Neural cell (in vitro differentiated cells): ENCODE measurements around the gene UBE2I. TPM values are rescaled to one million over a fixed set of nuclear protein-coding genes. Genes with fewer than 3 reads are reported as not detected.

Experiments
- H2AFZ ChIP-seq: fragments of 200-600, 300-800 bp; sonication (generic), shearing (Covaris generic); 2 replicates; pipeline ENCODE4 v1.6.0; 2014; ENCODE audit warnings: low read depth, mild to moderate bottlenecking, antibody characterized with exemption, low read length, moderate library complexity
- H3F3A ChIP-seq: fragments of 200-600 bp; shearing (Covaris generic); 2 replicates; pipeline ENCODE4 v1.6.1; 2016; ENCODE audit warnings: mild to moderate bottlenecking, moderate library complexity, mixed read lengths, antibody characterized with exemption, low read length; ENCODE audit not compliant: insufficient read depth, poor library complexity, severe bottlenecking
- H3K27ac ChIP-seq: fragments of 200-600, 300-800 bp; sonication (generic), shearing (Covaris generic); 2 replicates; pipeline ENCODE4 v1.5.1; 2014; ENCODE audit warnings: mild to moderate bottlenecking, low read length, moderate library complexity
- H3K27me3 ChIP-seq: fragments of 300-800, 200-600 bp; sonication (generic), shearing (Covaris generic); 2 replicates; pipeline ENCODE4 v1.6.0; 2014; ENCODE audit warnings: mild to moderate bottlenecking, low read depth, low read length, moderate library complexity; ENCODE audit not compliant: insufficient read depth
- H3K36me3 ChIP-seq: fragments of 300-800, 200-600 bp; sonication (generic), shearing (Covaris generic); 2 replicates; pipeline ENCODE4 v1.5.1; 2014; ENCODE audit warnings: mild to moderate bottlenecking, antibody characterized with exemption, low read length, moderate library complexity; ENCODE audit not compliant: insufficient read depth
- H3K4me2 ChIP-seq: fragments of 300-800, 200-600 bp; sonication (generic), shearing (Covaris generic); 2 replicates; pipeline ENCODE4 v1.6.0; 2014; ENCODE audit warnings: mild to moderate bottlenecking, low read length
- H3K4me3 ChIP-seq: fragments of 300-800, 200-600 bp; sonication (generic), shearing (Covaris generic); 2 replicates; pipeline ENCODE4 v1.5.1; 2014; ENCODE audit warnings: mild to moderate bottlenecking, low read length, moderate library complexity
- H3K79me2 ChIP-seq: fragments of 200-600 bp; shearing (Covaris generic); replicated peaks from 2 replicates; pipeline ENCODE4 v1.6.0; 2014; ENCODE audit warnings: mild to moderate bottlenecking, low read length, moderate library complexity; ENCODE audit not compliant: insufficient read depth
- H3K9ac ChIP-seq: fragments of 300-800, 200-600 bp; sonication (generic), shearing (Covaris generic); 2 replicates; pipeline ENCODE4 v1.6.1; 2016; ENCODE audit warnings: mild to moderate bottlenecking, low read length, mixed read lengths
- H3K9me2 ChIP-seq: fragments of 200-600 bp; shearing (Covaris generic); 2 replicates; pipeline ENCODE4 v1.6.1; 2016; ENCODE audit warnings: mild to moderate bottlenecking, low read length, mixed read lengths; ENCODE audit not compliant: insufficient read depth
- H3K9me3 ChIP-seq: fragments of 200-600, 300-800 bp; sonication (generic), shearing (Covaris generic); 2 replicates; pipeline ENCODE4 v1.6.1; 2016; ENCODE audit warnings: mild to moderate bottlenecking, mixed run types, low read length, moderate library complexity, mixed read lengths
- H4K20me1 ChIP-seq: fragments of 200-600 bp; shearing (Covaris generic); 2 replicates; pipeline ENCODE4 v1.6.1; 2016; ENCODE audit warnings: mild to moderate bottlenecking, mixed run types; ENCODE audit not compliant: insufficient read depth
- EP300 ChIP-seq: fragments of 450-650 bp; conservative IDR thresholded peaks from 2 replicates; pipeline ENCODE4 v1.6.1; 2014; ENCODE audit warnings: antibody characterized with exemption, mild to moderate bottlenecking, moderate library complexity; ENCODE audit not compliant: poor library complexity, severe bottlenecking
- EZH2 ChIP-seq: fragments of 200-600, 300-800 bp; shearing (Covaris generic), sonication (generic); IDR thresholded peaks from 2 replicates; pipeline ENCODE4 v1.6.1; 2014; ENCODE audit warnings: antibody characterized with exemption, low read length, borderline replicate concordance, mild to moderate bottlenecking; ENCODE audit not compliant: insufficient read depth, poor library complexity, severe bottlenecking
- MXI1 ChIP-seq: fragments of 450-650 bp; conservative IDR thresholded peaks from 2 replicates; pipeline ENCODE4 v1.6.1; 2014; ENCODE audit warnings: antibody characterized with exemption, mild to moderate bottlenecking; ENCODE audit not compliant: poor library complexity, severe bottlenecking
- POLR2AphosphoS5 ChIP-seq: IDR thresholded peaks from 2 replicates; pipeline ENCODE4 v1.6.1; 2012
- RAD21 ChIP-seq: fragments of 450-650 bp; conservative IDR thresholded peaks from 2 replicates; pipeline ENCODE4 v1.6.1; 2014; ENCODE audit warnings: antibody characterized with exemption, mild to moderate bottlenecking, moderate library complexity
- SMC3 ChIP-seq: fragments of 450-650 bp; conservative IDR thresholded peaks from 2 replicates; pipeline ENCODE4 v1.6.1; 2014; ENCODE audit warnings: antibody characterized with exemption, mild to moderate bottlenecking, moderate library complexity; ENCODE audit not compliant: poor library complexity
- TAF1 ChIP-seq: IDR thresholded peaks from 2 replicates; pipeline ENCODE4 v1.6.1; 2012; ENCODE audit warnings: low read depth
- polyA plus RNA-seq: library from polyadenylated mRNA; depleted of rRNA; stranded (reverse); fragments of >200 nt; gene quantifications from 2 replicates; pipeline ENCODE4 v1.2.3, GENCODE V29; 2014
- TF ChIP-seq, protein P1 (sequence below): fragments of 450-650 bp; IDR thresholded peaks from 2 replicates; pipeline ENCODE4 v1.5.1; 2014; ENCODE audit warnings: antibody characterized with exemption, mild to moderate bottlenecking, moderate library complexity; ENCODE audit not compliant: poor library complexity, severe bottlenecking
- TF ChIP-seq, protein P2 (sequence below): IDR thresholded peaks from 2 replicates; pipeline ENCODE4 v1.6.1; 2012; ENCODE audit warnings: borderline replicate concordance

The UBE2I gene
- polyA plus RNA-seq, 1 donor from 2014 or later = 111 TPM

DNA sequence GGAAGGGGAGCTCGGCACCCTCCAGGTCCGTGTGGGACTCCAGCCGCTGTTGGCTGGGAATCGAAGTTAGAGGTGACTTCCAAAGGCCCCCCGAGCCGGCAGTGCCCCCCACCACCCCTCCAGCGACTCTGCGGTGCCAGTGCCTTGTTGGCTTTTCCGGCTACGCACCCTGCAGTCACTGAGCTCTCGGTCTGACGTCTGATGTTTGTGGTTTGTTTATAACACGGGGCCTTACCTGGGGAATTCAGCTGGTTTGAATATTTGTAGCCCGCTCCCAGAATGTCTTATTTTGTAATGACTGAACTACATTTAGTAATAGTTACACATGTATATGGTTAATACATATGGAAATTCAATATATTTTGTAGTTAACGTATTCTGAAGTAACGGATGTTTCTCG is 17.0 kb downstream of the UBE2I start:
- Histone ChIP-seq H3K9me3 (no peaks in the 10 kb centered on the region), H3K79me2 (no peaks in the 10 kb centered on the region), H3K27ac (no peak overlapping the region), H2AFZ (no peak overlapping the region), H3K9me2 (no peaks in the 10 kb centered on the region), H3K9ac (no peak overlapping the region), H3K36me3 (no peaks in the 10 kb centered on the region), H3K27me3 (peaks cover 3% of the 10 kb centered on the region), H3F3A (no peaks in the 10 kb centered on the region), H3K4me2 (no peak overlapping the region), H3K4me3 (no peak overlapping the region), H4K20me1 (no peaks in the 10 kb centered on the region)
- TF ChIP-seq, protein P1, sequence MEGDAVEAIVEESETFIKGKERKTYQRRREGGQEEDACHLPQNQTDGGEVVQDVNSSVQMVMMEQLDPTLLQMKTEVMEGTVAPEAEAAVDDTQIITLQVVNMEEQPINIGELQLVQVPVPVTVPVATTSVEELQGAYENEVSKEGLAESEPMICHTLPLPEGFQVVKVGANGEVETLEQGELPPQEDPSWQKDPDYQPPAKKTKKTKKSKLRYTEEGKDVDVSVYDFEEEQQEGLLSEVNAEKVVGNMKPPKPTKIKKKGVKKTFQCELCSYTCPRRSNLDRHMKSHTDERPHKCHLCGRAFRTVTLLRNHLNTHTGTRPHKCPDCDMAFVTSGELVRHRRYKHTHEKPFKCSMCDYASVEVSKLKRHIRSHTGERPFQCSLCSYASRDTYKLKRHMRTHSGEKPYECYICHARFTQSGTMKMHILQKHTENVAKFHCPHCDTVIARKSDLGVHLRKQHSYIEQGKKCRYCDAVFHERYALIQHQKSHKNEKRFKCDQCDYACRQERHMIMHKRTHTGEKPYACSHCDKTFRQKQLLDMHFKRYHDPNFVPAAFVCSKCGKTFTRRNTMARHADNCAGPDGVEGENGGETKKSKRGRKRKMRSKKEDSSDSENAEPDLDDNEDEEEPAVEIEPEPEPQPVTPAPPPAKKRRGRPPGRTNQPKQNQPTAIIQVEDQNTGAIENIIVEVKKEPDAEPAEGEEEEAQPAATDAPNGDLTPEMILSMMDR = no peak
- no peak for TF ChIP-seq EZH2
- no peak for TF ChIP-seq EP300
- no peak for TF ChIP-seq RAD21
- no peak for TF ChIP-seq SMC3
- TF ChIP-seq, protein P2, sequence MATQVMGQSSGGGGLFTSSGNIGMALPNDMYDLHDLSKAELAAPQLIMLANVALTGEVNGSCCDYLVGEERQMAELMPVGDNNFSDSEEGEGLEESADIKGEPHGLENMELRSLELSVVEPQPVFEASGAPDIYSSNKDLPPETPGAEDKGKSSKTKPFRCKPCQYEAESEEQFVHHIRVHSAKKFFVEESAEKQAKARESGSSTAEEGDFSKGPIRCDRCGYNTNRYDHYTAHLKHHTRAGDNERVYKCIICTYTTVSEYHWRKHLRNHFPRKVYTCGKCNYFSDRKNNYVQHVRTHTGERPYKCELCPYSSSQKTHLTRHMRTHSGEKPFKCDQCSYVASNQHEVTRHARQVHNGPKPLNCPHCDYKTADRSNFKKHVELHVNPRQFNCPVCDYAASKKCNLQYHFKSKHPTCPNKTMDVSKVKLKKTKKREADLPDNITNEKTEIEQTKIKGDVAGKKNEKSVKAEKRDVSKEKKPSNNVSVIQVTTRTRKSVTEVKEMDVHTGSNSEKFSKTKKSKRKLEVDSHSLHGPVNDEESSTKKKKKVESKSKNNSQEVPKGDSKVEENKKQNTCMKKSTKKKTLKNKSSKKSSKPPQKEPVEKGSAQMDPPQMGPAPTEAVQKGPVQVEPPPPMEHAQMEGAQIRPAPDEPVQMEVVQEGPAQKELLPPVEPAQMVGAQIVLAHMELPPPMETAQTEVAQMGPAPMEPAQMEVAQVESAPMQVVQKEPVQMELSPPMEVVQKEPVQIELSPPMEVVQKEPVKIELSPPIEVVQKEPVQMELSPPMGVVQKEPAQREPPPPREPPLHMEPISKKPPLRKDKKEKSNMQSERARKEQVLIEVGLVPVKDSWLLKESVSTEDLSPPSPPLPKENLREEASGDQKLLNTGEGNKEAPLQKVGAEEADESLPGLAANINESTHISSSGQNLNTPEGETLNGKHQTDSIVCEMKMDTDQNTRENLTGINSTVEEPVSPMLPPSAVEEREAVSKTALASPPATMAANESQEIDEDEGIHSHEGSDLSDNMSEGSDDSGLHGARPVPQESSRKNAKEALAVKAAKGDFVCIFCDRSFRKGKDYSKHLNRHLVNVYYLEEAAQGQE = no peak
- no peak for TF ChIP-seq TAF1
- TF ChIP-seq POLR2AphosphoS5 = no peak
- TF ChIP-seq MXI1 = no peak

DNA sequence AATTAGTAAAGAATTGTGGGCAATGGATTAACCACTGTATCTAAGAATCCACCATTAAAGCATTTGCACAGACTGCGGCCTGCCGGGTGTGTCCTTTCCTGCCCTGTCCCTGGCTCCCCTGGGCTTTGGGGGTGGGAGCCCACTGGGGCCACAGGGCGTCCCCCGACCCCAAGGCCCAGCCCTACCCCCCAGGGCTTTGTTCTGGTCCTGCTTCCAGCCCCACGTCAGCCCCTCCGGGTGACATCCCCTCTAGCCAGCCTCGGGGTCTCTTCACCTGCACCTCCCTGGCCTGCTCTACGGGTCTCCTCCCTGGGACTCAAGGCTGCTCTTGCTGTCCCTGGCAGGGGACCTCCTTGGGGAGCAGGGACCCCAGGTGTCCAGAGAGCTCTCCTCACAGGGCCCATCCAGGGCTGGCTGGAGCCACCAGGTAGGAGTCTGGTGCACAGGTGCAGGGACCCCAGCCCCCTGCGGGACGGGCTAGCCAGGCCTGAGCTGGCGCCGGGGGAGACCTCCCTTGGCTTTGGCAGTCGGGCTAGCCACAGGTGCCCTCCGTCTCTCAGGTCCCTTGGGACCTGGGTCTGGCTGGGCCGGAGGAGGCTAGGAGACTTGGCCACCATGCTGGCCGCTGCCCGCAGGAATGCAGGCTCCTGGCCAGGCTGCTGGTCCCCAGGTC is 17.6 kb downstream of the UBE2I start:
- TF ChIP-seq RAD21 (no peak), EZH2 (no peak), TAF1 (no peak), POLR2AphosphoS5 (no peak), SMC3 (no peak), EP300 (no peak)
- TF ChIP-seq, protein P1 = no peak
- TF ChIP-seq, protein P2 = no peak
- Histone ChIP-seq H3F3A (no peaks in the 10 kb centered on the region), H3K27ac (no peak overlapping the region), H3K79me2 (no peaks in the 10 kb centered on the region), H3K9me2 (no peaks in the 10 kb centered on the region), H3K4me2 (no peak overlapping the region), H3K4me3 (no peak overlapping the region), H4K20me1 (no peaks in the 10 kb centered on the region), H3K27me3 (peaks cover 10% of the 10 kb centered on the region), H3K9me3 (no peaks in the 10 kb centered on the region), H2AFZ (no peak overlapping the region), H3K9ac (no peak overlapping the region), H3K36me3 (no peaks in the 10 kb centered on the region)
